Measurements from ENCODE around the gene COL5A1.

COL5A1 gene

GRCh38 chr9:134730011-134730760, 88.6 kb downstream of the COL5A1 start:
- no peak for DNase-seq

- no peak for DNase-seq
Observed at GRCh38 chr9:134730761-134731496, 89.3 kb downstream of the COL5A1 start.

GRCh38 chr9:134731497-134732391, 90.1 kb downstream of the COL5A1 start:
- DNase-seq: no peak

- no peak for DNase-seq
Observed at GRCh38 chr9:134732392-134733110, 90.9 kb downstream of the COL5A1 start.

- DNase-seq: no peak
Observed at GRCh38 chr9:134733480-134734232, 92.1 kb downstream of the COL5A1 start.

- DNase-seq: no peak
Observed at GRCh38 chr9:134734270-134734669, 92.7 kb downstream of the COL5A1 start.

GRCh38 chr9:134735441-134736175, 94.0 kb downstream of the COL5A1 start:
- DNase-seq: no peak

GRCh38 chr9:134736791-134737497, 95.3 kb downstream of the COL5A1 start:
- DNase-seq: no peak

- DNase-seq: no peak
Observed at GRCh38 chr9:134737842-134738580, 96.4 kb downstream of the COL5A1 start.

- DNase-seq: peak; percentile 49
Observed at GRCh38 chr9:134738869-134739659, 97.5 kb downstream of the COL5A1 start.

GRCh38 chr9:134739660-134739968, 98.0 kb downstream of the COL5A1 start:
- no peak for DNase-seq

- DNase-seq: no peak
Observed at GRCh38 chr9:134740071-134740470, 98.5 kb downstream of the COL5A1 start.

GRCh38 chr9:134741846-134742245, 100.2 kb downstream of the COL5A1 start:
- DNase-seq: no peak

- no peak for DNase-seq
Observed at GRCh38 chr9:134742822-134743535, 101.4 kb downstream of the COL5A1 start.

GRCh38 chr9:134743853-134744252, 102.2 kb downstream of the COL5A1 start:
- no peak for DNase-seq

- DNase-seq: no peak
Observed at GRCh38 chr9:134744385-134745295, 103.0 kb downstream of the COL5A1 start.

GRCh38 chr9:134747951-134748489, 106.4 kb downstream of the COL5A1 start:
- DNase-seq: no peak

Measured in activated T-cell treated with anti-CD3 and anti-CD28 coated beads, Interleukin-2, amount 50 U/mL, for 1 hour (primary cell).